A673 (cell line): Measurements from ENCODE around the gene CMC1. TPM values are rescaled to one million over a fixed set of nuclear protein-coding genes. Genes with fewer than 3 reads are reported as not detected.
"Not testable (repeated sequence)": the region's sequence is repeated elsewhere in the genome, so short reads cannot be mapped to it uniquely, and the experiment has no call there.

Source experiments
- BruUV-seq: library from RNA; stranded (reverse); fragments of 400-500 nt; replicated peaks from 2 replicates; lab custom pipeline; 2021; lab: Mats Ljungman, UMichigan
- CTCF ChIA-PET: fragments of 300-600 bp; sonication (Branson Sonifier 250); formaldehyde crosslinking; loops from one replicate; lab custom pipeline; 2022; ENCODE audit warnings: antibody characterized with exemption; lab: Charles Lee
- POLR2A ChIA-PET: fragments of 300-600 bp; sonication (Branson Sonifier 250); formaldehyde crosslinking; loops from one replicate; lab custom pipeline; 2022; ENCODE audit warnings: antibody characterized with exemption; ENCODE audit not compliant: low non-redundant PET; lab: Charles Lee
- DNase-seq: peaks from one replicate; pipeline ENCODE4 v3.0.0-alpha.2; 2015; ENCODE audit warnings: low spot score
- H3K27ac ChIP-seq: fragments of 200-600 bp; sonication (generic); 2 replicates; pipeline ENCODE4 v1.5.1; 2016; ENCODE audit warnings: mixed run types, low read depth, mild to moderate bottlenecking, mixed read lengths, antibody characterized with exemption, low read length; ENCODE audit not compliant: poor library complexity, severe bottlenecking
- H3K27me3 ChIP-seq: fragments of 200-600 bp; sonication (generic); replicated peaks from 2 replicates; pipeline ENCODE4 v1.6.1; 2017; ENCODE audit warnings: mixed run types, low read depth, mild to moderate bottlenecking, mixed read lengths, antibody characterized with exemption, low read length; ENCODE audit not compliant: insufficient read depth, poor library complexity
- H3K36me3 ChIP-seq: fragments of 200-600 bp; sonication (generic); 2 replicates; pipeline ENCODE4 v1.6.1; 2016; ENCODE audit warnings: mixed run types, mild to moderate bottlenecking, mixed read lengths, antibody characterized with exemption, low read length; ENCODE audit not compliant: insufficient read depth, poor library complexity, severe bottlenecking
- H3K4me1 ChIP-seq: fragments of 200-600 bp; sonication (generic); 2 replicates; pipeline ENCODE4 v1.6.1; 2017; ENCODE audit warnings: mixed run types, mild to moderate bottlenecking, mixed read lengths, antibody characterized with exemption, low read length; ENCODE audit not compliant: insufficient read depth, poor library complexity, severe bottlenecking
- H3K4me3 ChIP-seq: fragments of 200-600 bp; sonication (generic); 2 replicates; pipeline ENCODE4 v1.5.1; 2016; ENCODE audit warnings: low read depth, mixed run types, mild to moderate bottlenecking, mixed read lengths, low read length; ENCODE audit not compliant: poor library complexity, severe bottlenecking
- H3K9me3 ChIP-seq: fragments of 200-600 bp; sonication (generic); 2 replicates; pipeline ENCODE4 v1.6.1; 2016; ENCODE audit warnings: mixed run types, low read depth, mild to moderate bottlenecking, mixed read lengths, antibody characterized with exemption, low read length; ENCODE audit not compliant: poor library complexity, severe bottlenecking
- EZH2 ChIP-seq: fragments of 200-600 bp; sonication (generic); IDR thresholded peaks from 2 replicates; pipeline ENCODE4 v1.6.1; 2017; ENCODE audit warnings: borderline replicate concordance, low read depth, mild to moderate bottlenecking, mixed read lengths, antibody characterized with exemption, low read length; ENCODE audit not compliant: poor library complexity, severe bottlenecking
- intact Hi-C: fragments of 100-400 bp; cut with micrococcal nuclease; formaldehyde crosslinking; loops from one replicate; pipeline ENCODE4 v1.10.0; 2022; ENCODE audit not compliant: unreplicated experiment
- total RNA-seq: library from RNA; stranded (reverse); gene quantifications from 2 replicates; pipeline ENCODE4 v1.2.3, GENCODE V29; 2021
- TF ChIP-seq, protein P1 (sequence below): fragments of 300-800, 200-600 bp; sonication (generic); conservative IDR thresholded peaks from 2 replicates; pipeline ENCODE4 v1.5.1; 2017; ENCODE audit warnings: low read depth, mild to moderate bottlenecking, antibody characterized with exemption, low read length, moderate library complexity, mixed read lengths

CMC1 gene
- total RNA-seq, 1 experiment from 2014 or later = 19.3 TPM

DNA sequence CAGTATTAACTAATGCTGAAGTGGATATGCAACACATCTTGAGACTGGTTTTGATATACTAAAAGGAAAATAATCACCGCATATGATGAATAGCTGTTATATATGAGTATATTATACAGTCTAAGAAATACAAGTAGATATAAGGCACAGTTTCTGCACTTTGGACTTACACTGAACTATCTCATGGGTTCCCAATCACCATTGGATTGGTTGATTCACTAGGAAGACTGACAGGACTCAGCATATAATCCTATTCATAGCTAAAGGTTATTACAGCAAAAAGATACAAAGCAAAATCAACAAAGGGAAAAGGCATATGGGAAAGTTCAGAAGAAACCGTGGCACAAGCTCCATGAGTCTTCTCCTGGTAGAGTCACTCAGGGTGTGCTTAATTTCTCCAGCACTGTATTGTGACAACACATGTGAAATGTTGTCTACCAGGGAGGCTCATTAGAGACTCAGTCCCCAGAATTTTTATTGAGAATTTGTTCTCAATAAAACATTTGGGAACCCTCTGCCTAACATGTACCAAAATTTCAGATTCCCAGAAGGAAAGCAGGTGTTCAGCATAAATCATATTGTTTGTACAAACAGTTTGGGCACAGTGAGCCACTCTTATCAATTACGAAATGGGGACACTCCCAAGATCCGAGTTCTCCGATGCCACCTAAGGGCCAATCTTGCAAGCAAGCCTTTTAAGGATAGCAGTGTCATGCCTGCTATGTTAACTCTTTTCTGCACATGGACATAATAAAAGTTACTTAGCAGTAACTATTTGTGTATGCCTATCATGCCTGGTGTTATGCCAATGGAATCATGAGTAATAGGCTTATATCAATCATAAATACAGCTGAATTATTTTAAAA lies 26.8 kb downstream of the CMC1 start:
- peak; percentile 2 for DNase-seq
- Histone ChIP-seq H3K36me3 (no peaks in the 10 kb centered on the region), H3K4me1 (no peaks in the 10 kb centered on the region), H3K27me3 (no peaks in the 10 kb centered on the region), H3K4me3 (no peak overlapping the region), H3K9me3 (peaks cover 4% of the 10 kb centered on the region), H3K27ac (no peak overlapping the region)
- TF ChIP-seq, protein P1, sequence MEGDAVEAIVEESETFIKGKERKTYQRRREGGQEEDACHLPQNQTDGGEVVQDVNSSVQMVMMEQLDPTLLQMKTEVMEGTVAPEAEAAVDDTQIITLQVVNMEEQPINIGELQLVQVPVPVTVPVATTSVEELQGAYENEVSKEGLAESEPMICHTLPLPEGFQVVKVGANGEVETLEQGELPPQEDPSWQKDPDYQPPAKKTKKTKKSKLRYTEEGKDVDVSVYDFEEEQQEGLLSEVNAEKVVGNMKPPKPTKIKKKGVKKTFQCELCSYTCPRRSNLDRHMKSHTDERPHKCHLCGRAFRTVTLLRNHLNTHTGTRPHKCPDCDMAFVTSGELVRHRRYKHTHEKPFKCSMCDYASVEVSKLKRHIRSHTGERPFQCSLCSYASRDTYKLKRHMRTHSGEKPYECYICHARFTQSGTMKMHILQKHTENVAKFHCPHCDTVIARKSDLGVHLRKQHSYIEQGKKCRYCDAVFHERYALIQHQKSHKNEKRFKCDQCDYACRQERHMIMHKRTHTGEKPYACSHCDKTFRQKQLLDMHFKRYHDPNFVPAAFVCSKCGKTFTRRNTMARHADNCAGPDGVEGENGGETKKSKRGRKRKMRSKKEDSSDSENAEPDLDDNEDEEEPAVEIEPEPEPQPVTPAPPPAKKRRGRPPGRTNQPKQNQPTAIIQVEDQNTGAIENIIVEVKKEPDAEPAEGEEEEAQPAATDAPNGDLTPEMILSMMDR = no peak
- TF ChIP-seq EZH2 = no peak
- intact Hi-C loops = no loop called here
- POLR2A ChIA-PET = no interaction called here
- BruUV-seq = no TSS peak
- CTCF ChIA-PET = no interaction called here

DNA sequence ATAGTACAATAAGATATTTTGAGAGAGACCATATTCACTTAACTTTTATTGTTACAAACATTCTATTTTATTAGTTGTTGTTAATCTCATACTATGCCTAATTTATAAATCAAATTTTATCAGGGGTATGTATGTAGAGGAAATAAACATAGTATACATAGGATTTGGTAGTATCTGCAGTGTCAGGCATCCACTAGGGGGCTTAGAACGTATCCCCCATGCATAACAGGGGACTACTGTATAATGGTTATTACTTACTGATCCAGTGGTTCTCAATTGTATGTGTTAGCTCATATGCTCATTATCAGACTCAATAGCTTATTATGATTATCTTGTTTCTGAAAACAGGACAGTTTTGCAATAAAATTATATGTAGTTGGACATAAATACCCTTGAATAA lies 27.6 kb downstream of the CMC1 start:
- BruUV-seq = no TSS peak
- CTCF ChIA-PET = no interaction called here
- H3K27ac ChIP-seq = no peak overlapping the region
- peak; percentile 31 for DNase-seq
- no peak overlapping the region for H3K4me3 ChIP-seq
- no peaks in the 10 kb centered on the region for H3K27me3 ChIP-seq
- TF ChIP-seq, protein P1 = peak; percentile 58
- no peak for TF ChIP-seq EZH2
- H3K9me3 ChIP-seq = peaks cover 7% of the 10 kb centered on the region
- H3K4me1 ChIP-seq = no peaks in the 10 kb centered on the region
- intact Hi-C loops = no loop called here
- no peaks in the 10 kb centered on the region for H3K36me3 ChIP-seq
- POLR2A ChIA-PET = no interaction called here

DNA sequence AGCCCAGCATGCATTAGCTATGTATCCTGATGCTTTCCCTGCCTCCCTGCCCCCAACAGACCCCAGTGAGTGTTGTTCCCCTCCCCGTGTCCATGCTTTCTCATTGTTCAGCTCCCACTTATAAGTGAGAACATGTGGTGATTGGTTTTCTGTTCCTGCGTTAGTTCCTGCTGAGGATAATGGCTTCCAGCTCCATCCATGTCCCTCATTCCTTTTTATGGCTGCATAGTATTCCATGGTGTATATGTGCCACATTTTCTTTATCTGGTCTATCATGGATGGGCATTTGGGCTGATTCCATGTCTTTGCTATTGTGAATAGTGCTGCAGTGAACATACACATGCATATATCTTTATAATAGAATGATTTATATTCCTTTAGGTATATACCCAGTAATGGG lies 28.5 kb downstream of the CMC1 start:
- H3K27ac ChIP-seq, H3K4me1 ChIP-seq, POLR2A ChIA-PET, BruUV-seq, H3K9me3 ChIP-seq, H3K36me3 ChIP-seq, CTCF ChIA-PET, intact Hi-C loops, DNase-seq, H3K4me3 ChIP-seq, H3K27me3 ChIP-seq: not testable (repeated sequence)

- POLR2A ChIA-PET = no interaction called here
- peaks cover 7% of the 10 kb centered on the region for H3K9me3 ChIP-seq
- BruUV-seq = no TSS peak
Measured at GRCh38 chr3:28273837-28274236, 32.4 kb downstream of the CMC1 start.

More at GRCh38 chr3:28273837-28274236, 32.4 kb downstream of the CMC1 start:
- no peaks in the 10 kb centered on the region for H3K27me3 ChIP-seq
- H3K36me3 ChIP-seq = no peaks in the 10 kb centered on the region
- no peak overlapping the region for H3K27ac ChIP-seq
- TF ChIP-seq, protein P1 = no peak
- no peak for TF ChIP-seq EZH2
- DNase-seq = no peak
- H3K4me1 ChIP-seq = no peaks in the 10 kb centered on the region
- intact Hi-C loops = no loop called here
- CTCF ChIA-PET = no interaction called here
- H3K4me3 ChIP-seq = no peak overlapping the region
